IPS DF 19.7 (cell line): ENCODE results near the gene TMEM63C.
"Not testable (repeated sequence)": the region's sequence is repeated elsewhere in the genome, so short reads cannot be mapped to it uniquely, and the experiment has no call there.

Experiments
- DNase-seq: peaks from one replicate; pipeline ENCODE4 v3.0.0-alpha.2; 2013; ENCODE audit warnings: low read depth, low spot score

TMEM63C gene

DNA sequence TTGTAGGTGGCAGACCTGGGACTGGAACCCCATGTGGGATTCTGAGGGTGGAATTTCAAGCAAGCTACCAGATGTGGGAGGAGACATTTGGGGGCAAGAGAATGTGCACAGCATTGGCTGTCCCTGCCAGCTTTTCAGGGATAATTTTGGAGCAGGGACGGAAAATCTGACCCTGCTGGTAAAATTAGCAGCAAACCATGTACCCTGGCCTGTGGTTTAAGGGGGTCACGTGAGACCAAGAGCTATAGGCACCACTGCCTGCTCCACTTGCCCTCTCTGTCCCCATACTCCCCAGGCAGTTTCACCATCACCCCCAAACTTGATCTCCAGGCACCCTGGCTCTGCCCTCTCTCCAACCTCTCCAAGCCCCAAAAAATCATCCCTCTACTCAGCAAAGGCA is 26.5 kb upstream of the TMEM63C start:
- DNase-seq: no peak

DNA sequence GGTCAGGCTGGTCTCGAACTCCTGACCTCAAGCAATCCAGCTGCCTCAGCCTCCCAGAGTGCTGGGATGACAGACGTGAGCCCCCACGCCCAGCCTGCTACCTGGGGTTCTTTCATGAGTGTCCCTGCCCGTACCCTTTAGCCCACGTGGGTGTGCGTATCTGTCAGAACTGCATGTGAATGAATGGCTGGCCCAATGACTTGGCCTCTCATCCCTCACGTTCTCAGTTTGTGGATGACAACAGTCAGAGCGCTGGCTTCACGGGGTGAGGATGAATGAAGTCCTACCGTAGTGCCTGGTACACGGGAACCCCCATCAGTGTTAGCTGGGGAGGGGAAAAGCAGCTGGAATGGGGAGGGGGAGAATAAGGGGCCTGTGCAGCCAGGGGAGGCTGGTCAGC is 23.9 kb upstream of the TMEM63C start:
- no peak for DNase-seq

DNA sequence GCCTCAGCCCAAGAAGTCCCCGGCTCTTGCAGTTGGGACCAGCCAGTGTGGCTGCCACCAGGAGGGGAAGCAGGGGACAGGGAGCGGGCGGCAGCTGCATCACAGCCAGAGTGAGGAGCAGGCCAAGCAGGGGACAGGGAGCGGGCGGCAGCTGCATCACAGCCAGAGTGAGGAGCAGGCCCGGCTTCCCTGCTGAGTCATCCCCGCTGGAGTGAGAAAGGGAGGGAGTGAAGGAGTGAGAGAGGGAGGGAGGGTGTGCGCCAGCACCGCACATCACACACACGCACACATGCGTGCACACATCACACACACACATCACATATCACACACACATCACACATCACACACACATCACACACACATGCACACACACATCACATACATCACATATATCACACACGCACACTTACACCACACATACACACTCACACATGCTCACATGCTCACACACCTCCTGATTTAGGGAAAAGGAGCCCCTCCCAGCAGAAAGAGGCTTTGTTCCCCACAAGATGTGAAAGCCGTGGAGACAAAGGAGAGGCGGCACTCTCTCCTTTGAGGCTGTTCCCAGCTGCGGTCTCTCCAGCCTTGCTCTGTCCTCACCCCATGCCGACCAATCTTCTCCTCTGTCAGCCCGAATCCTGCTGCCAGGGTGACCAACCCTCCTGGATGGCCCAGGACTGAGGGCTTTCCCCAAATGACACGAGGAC is 23.3 kb upstream of the TMEM63C start:
- DNase-seq: no peak

GRCh38 chr14:77158882-77159255 is 22.7 kb upstream of the TMEM63C start:
- no peak for DNase-seq

DNA sequence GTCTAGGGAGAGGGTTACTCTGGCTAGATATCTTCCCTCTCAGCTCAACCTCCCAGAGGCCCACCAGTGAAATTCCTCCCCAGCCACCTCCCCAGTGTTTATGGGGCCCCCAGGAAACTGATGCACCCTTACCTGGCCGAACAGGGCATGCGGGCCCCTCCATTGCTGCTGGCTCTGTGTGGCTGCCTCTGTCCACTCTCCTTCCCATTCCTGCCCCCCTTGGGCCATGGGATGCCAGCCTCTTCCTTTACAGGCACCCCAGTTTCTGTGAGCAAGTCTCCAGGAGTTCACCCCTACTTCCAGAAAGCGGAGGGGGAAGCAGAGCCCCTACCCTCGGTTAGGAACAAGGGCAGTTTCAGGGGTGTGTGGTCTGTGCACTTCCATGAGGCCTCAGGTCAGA is 20.6 kb upstream of the TMEM63C start:
- DNase-seq: no peak

DNA sequence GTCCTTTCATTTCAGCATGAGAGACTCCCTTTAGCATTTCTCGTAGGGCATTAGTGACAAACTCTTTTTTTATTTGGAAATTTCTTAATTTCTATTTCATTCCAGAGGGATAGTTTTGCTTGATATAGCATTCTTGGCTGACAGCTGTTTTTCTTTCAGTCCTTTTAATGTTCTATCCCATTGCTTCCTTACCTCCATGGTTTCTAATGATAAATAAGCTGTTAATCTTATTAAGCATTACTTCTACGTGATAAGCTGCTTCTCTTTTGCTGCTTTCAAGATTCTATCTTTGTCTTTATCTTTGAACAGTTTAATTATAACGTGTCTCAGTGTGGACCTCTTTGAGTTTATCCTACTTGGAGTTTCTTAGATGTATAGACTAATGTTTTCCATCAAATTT is 11.6 kb upstream of the TMEM63C start:
- DNase-seq: no peak

DNA sequence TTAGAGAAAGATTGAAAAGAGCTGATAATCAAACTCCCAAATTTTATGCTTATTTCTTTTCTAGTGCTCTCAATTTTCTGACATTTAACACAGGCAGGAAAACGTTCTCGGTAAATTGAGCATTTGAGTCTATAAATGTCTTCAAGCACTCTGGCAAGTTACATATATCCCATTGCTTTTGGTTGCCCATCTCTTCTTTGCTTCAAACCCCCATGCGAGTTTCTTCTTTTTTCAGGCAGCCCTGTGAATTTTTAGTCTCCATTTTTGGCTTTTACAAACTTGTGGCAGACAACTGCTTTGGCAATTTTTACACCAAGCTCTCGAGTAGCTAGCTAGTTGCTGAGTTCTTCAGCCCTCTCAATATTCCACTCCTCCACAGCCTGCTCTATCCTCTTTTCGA is 8.7 kb upstream of the TMEM63C start:
- no peak for DNase-seq

DNA sequence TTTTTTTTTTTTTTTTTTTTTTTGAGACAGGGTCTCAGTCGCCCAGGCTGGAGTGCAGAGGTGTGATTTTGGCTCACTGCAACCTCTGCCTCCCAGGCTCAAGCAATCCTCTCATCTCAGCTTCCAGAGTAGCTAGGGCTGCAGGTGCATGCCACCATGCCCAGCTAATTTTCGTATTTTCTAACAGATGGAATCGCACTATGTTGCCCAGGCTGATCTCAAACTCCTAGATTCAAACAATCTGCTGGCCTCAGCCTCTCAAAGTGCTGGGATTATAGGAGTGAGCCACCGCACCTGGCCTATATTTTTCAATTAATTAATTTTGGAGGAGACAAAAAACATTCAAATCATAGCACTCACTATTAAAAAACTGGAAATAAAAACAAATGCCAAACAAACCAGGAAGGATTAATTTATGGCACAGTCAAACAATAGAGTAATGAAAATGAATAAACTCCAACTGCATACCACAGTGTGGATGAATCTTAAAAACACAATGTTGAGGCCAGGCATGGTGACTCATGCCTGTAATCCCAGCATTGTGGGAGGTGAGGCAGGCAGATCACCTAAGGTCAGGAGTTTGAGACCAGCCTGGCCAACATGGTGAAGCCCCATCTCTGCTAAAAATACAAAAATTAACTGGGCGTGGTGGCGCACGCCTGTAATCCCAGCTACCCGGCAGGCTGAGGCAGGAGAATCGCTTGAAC is 7.5 kb upstream of the TMEM63C start:
- DNase-seq: not testable (repeated sequence)

DNA sequence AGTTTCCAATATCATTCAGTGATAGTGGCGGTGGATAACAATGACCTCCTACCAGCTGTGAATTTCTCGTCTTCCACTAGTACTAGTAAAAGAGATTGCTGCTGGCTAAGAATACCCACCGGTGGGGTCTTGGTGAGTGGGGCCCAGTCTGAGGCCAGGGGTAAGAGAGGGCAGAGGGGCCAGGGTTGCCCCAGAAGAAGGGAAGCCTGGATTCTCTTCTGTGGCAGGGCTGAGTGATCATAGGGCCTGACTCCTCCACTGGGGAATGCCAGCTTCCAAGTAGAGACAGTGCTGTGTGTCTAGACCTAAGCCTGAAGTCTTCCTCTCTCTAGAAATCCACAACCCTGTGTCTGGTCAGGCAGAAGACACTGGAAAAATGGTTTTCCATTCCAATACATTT is 5.8 kb upstream of the TMEM63C start:
- DNase-seq: no peak

DNA sequence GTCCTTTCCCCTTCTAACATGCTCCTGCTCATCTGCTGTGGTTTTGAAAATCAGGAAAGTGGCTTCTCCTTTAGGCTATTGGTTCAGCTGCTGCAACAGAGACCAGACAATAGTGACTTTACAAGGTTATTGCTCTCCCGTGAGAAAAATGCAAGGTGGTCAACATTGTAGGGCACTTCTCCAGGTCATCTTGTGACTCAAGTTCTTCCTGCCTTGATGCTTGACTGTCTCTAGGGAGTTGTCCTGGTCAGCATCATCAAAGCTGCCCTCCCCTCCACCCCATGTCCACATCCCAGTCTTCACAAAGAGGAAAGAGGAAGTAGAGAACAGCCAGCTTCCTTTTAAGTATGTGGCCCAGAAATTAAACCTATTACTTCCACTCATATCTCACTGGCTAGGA is 3.9 kb upstream of the TMEM63C start:
- no peak for DNase-seq

GRCh38 chr14:77178656-77179055 is 2.9 kb upstream of the TMEM63C start:
- DNase-seq: no peak

GRCh38 chr14:77180726-77181602 is 634 bp upstream of the TMEM63C start:
- DNase-seq: no peak

DNA sequence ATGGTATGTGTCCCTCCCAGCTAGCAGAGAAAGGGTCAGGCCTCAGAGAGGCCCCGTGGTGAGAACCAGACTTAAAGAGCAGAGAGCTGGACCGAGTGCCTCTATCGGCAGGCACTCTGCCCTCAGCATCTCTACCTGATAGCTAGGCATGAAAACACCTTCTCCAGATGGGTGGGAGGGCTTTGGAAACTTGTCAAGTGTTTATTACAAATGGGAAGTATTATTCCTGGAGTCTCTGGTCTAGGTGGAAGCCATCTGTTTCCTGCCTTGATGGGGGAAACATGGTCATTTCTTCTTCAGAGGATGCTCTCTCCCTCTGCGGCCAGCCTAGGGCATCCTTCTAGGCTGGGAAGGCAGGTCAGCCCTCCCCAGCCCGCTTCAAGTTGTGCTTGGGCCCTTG is 2.3 kb downstream of the TMEM63C start:
- no peak for DNase-seq

- DNase-seq: no peak
Measured at GRCh38 chr14:77184396-77185092, 2.9 kb downstream of the TMEM63C start.

DNA sequence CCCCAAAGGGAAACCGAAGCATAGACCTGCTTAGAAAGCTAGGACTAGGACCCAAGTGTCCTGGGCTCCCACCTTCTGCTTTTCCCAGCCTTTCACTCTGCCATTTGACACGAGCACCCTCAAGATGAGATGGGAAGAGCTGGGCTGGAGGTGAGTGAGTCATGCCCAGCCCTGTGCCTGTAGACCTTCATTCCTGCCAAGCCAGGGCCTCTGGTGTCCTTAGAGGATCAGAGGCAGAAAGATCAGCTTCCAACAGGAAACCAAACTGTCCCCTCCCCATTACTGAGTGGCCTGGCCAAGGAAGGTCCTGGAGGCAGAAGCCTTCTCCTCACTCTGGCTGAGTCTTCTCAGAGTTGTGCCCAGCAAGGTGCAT is 3.5 kb downstream of the TMEM63C start:
- DNase-seq: no peak

- DNase-seq: no peak
Measured at GRCh38 chr14:77186911-77187648, 5.5 kb downstream of the TMEM63C start.

- DNase-seq: no peak
Measured at GRCh38 chr14:77187649-77188012, 6.0 kb downstream of the TMEM63C start.

GRCh38 chr14:77189479-77189878 is 7.9 kb downstream of the TMEM63C start:
- no peak for DNase-seq

- no peak for DNase-seq
Measured at GRCh38 chr14:77190977-77191376, 9.4 kb downstream of the TMEM63C start.

GRCh38 chr14:77194706-77195105 is 13.1 kb downstream of the TMEM63C start:
- DNase-seq: no peak

DNA sequence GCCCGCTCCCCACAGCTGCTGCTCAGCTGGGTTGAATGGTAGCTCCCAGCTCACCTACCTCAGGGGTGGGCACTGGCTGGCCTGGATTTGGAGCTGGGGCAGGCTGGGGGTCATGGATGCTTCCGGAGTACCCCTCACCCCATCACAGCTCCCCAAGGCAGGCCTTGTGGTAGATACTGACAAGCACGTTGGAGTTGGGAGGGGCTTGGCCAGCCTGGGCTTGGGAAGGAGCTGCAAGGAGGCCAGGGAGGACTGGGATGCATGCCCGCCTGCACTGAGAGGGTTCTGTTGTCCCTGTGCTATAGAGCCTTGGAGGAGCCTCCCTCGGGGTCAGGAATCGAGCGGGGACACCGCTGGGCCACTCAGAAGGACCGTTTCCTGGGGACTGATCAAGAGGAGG is 14.2 kb downstream of the TMEM63C start:
- DNase-seq: no peak
